Measurements from ENCODE around the gene HOMER1.

HOMER1 gene

GRCh38 chr5:79484731-79485130 is 29.2 kb downstream of the HOMER1 start:
- FAIRE-seq (no peak), DNase-seq (ENCODE audit: insufficient read length) (no peak)
- TF ChIP-seq TAF1 (IDR thresholded peaks at IDR 0.05; ENCODE audit: borderline replicate concordance, low read depth, low read length) (no peak), POLR2AphosphoS5 (IDR thresholded peaks at IDR 0.05; ENCODE audit: low read depth, low read length) (no peak), POLR2A (IDR thresholded peaks at IDR 0.05; ENCODE audit: low read depth, low read length) (no peak)

- peak; percentile 53 for FAIRE-seq
- DNase-seq (ENCODE audit: insufficient read length) = no peak
- TF ChIP-seq POLR2AphosphoS5 (IDR thresholded peaks at IDR 0.05; ENCODE audit: low read depth, low read length) (no peak), TAF1 (IDR thresholded peaks at IDR 0.05; ENCODE audit: borderline replicate concordance, low read depth, low read length) (no peak), POLR2A (IDR thresholded peaks at IDR 0.05; ENCODE audit: low read depth, low read length) (no peak)
Observed at GRCh38 chr5:79481574-79481973, 32.4 kb downstream of the HOMER1 start.

- DNase-seq (ENCODE audit: insufficient read length) (no peak), FAIRE-seq (no peak)
- no peak for TF ChIP-seq POLR2AphosphoS5 (IDR thresholded peaks at IDR 0.05; ENCODE audit: low read depth, low read length)
- TF ChIP-seq TAF1 (IDR thresholded peaks at IDR 0.05; ENCODE audit: borderline replicate concordance, low read depth, low read length) = no peak
- TF ChIP-seq POLR2A (IDR thresholded peaks at IDR 0.05; ENCODE audit: low read depth, low read length) = no peak
Observed at GRCh38 chr5:79480991-79481390, 32.9 kb downstream of the HOMER1 start.

- TF ChIP-seq POLR2A (IDR thresholded peaks at IDR 0.05; ENCODE audit: low read depth, low read length) (no peak), TAF1 (IDR thresholded peaks at IDR 0.05; ENCODE audit: borderline replicate concordance, low read depth, low read length) (no peak), POLR2AphosphoS5 (IDR thresholded peaks at IDR 0.05; ENCODE audit: low read depth, low read length) (no peak)
- no peak for DNase-seq (ENCODE audit: insufficient read length)
- no peak for FAIRE-seq
Observed at GRCh38 chr5:79475152-79475466, 38.8 kb downstream of the HOMER1 start.

- DNase-seq (ENCODE audit: insufficient read length) = no peak
- peak; percentile 48 for FAIRE-seq
- TF ChIP-seq POLR2A (IDR thresholded peaks at IDR 0.05; ENCODE audit: low read depth, low read length) (no peak), POLR2AphosphoS5 (IDR thresholded peaks at IDR 0.05; ENCODE audit: low read depth, low read length) (no peak), TAF1 (IDR thresholded peaks at IDR 0.05; ENCODE audit: borderline replicate concordance, low read depth, low read length) (no peak)
Observed at GRCh38 chr5:79474367-79475151, 39.4 kb downstream of the HOMER1 start.

GRCh38 chr5:79471556-79471955 is 42.4 kb downstream of the HOMER1 start:
- no peak for TF ChIP-seq TAF1 (IDR thresholded peaks at IDR 0.05; ENCODE audit: borderline replicate concordance, low read depth, low read length)
- TF ChIP-seq POLR2A (IDR thresholded peaks at IDR 0.05; ENCODE audit: low read depth, low read length) = no peak
- TF ChIP-seq POLR2AphosphoS5 (IDR thresholded peaks at IDR 0.05; ENCODE audit: low read depth, low read length) = no peak
- no peak for DNase-seq (ENCODE audit: insufficient read length)
- no peak for FAIRE-seq

- TF ChIP-seq POLR2A (IDR thresholded peaks at IDR 0.05; ENCODE audit: low read depth, low read length) (no peak), POLR2AphosphoS5 (IDR thresholded peaks at IDR 0.05; ENCODE audit: low read depth, low read length) (no peak), TAF1 (IDR thresholded peaks at IDR 0.05; ENCODE audit: borderline replicate concordance, low read depth, low read length) (no peak)
- DNase-seq (ENCODE audit: insufficient read length) = peak; percentile 4
- peak; percentile 80 for FAIRE-seq
Observed at GRCh38 chr5:79464695-79465332, 49.1 kb downstream of the HOMER1 start.

- no peak for TF ChIP-seq TAF1 (IDR thresholded peaks at IDR 0.05; ENCODE audit: borderline replicate concordance, low read depth, low read length)
- no peak for TF ChIP-seq POLR2A (IDR thresholded peaks at IDR 0.05; ENCODE audit: low read depth, low read length)
- no peak for TF ChIP-seq POLR2AphosphoS5 (IDR thresholded peaks at IDR 0.05; ENCODE audit: low read depth, low read length)
- DNase-seq (ENCODE audit: insufficient read length) (no peak), FAIRE-seq (no peak)
Observed at GRCh38 chr5:79464278-79464677, 49.7 kb downstream of the HOMER1 start.

GRCh38 chr5:79459626-79460025 is 54.3 kb downstream of the HOMER1 start:
- no peak for TF ChIP-seq POLR2AphosphoS5 (IDR thresholded peaks at IDR 0.05; ENCODE audit: low read depth, low read length)
- TF ChIP-seq TAF1 (IDR thresholded peaks at IDR 0.05; ENCODE audit: borderline replicate concordance, low read depth, low read length) = no peak
- no peak for TF ChIP-seq POLR2A (IDR thresholded peaks at IDR 0.05; ENCODE audit: low read depth, low read length)
- DNase-seq (ENCODE audit: insufficient read length) = no peak
- no peak for FAIRE-seq

- DNase-seq (ENCODE audit: insufficient read length) (peak; percentile 1), FAIRE-seq (peak; percentile 98)
- TF ChIP-seq TAF1 (IDR thresholded peaks at IDR 0.05; ENCODE audit: borderline replicate concordance, low read depth, low read length) (no peak), POLR2AphosphoS5 (IDR thresholded peaks at IDR 0.05; ENCODE audit: low read depth, low read length) (no peak), POLR2A (IDR thresholded peaks at IDR 0.05; ENCODE audit: low read depth, low read length) (no peak)
Observed at GRCh38 chr5:79456890-79457583, 56.9 kb downstream of the HOMER1 start.

GRCh38 chr5:79456400-79456799 is 57.5 kb downstream of the HOMER1 start:
- TF ChIP-seq POLR2AphosphoS5 (IDR thresholded peaks at IDR 0.05; ENCODE audit: low read depth, low read length) (no peak), POLR2A (IDR thresholded peaks at IDR 0.05; ENCODE audit: low read depth, low read length) (no peak), TAF1 (IDR thresholded peaks at IDR 0.05; ENCODE audit: borderline replicate concordance, low read depth, low read length) (no peak)
- FAIRE-seq = no peak
- DNase-seq (ENCODE audit: insufficient read length) = no peak
